SK-N-SH treated with all-trans-retinoic acid at 6 μM for 48 hours (cell line): Measurements from ENCODE around the gene ARL5A.

Experiments used
- ATAC-seq: fragments of 200-7000 bp; cut with Tn5 transposase; 3 replicates; pipeline ENCODE4 v1.9.1; 2020; ENCODE audit warnings: mild to moderate bottlenecking, moderate library complexity
- ARNTL ChIP-seq: fragments of 450-650 bp; formaldehyde crosslinking; IDR thresholded peaks from 2 replicates; pipeline ENCODE4 v1.5.0; 2020; ENCODE audit warnings: low read depth, mild to moderate bottlenecking, moderate library complexity, borderline replicate concordance
- BACH2 ChIP-seq: fragments of 250-450 bp; sonication (Bioruptor Pico); IDR thresholded peaks from 2 replicates; pipeline ENCODE4 v1.9.0; 2021; ENCODE audit warnings: mild to moderate bottlenecking, borderline replicate concordance
- CSDC2 ChIP-seq: fragments of 250-450 bp; sonication (Bioruptor Pico); IDR thresholded peaks from 2 replicates; pipeline ENCODE4 v1.5.0; 2020; ENCODE audit warnings: mild to moderate bottlenecking, moderate library complexity
- CSRNP3 ChIP-seq: fragments of 250-450 bp; sonication (Bioruptor Pico); IDR thresholded peaks from 2 replicates; pipeline ENCODE4 v1.5.1; 2021; ENCODE audit warnings: mild to moderate bottlenecking, moderate library complexity
- ESRRG ChIP-seq: fragments of 250-450 bp; sonication (Bioruptor Pico); IDR thresholded peaks from 2 replicates; pipeline ENCODE4 v1.6.1; 2021; ENCODE audit warnings: mild to moderate bottlenecking
- GLIS3 ChIP-seq: fragments of 250-450 bp; sonication (Bioruptor Pico); IDR thresholded peaks from 2 replicates; pipeline ENCODE4 v1.5.0; 2020; ENCODE audit warnings: mild to moderate bottlenecking, moderate library complexity
- ISL1 ChIP-seq: fragments of 250-450 bp; sonication (Bioruptor Pico); IDR thresholded peaks from 2 replicates; pipeline ENCODE4 v2.1.2; 2022; ENCODE audit warnings: mild to moderate bottlenecking, moderate library complexity
- OSR1 ChIP-seq: fragments of 250-450 bp; sonication (Bioruptor Pico); IDR thresholded peaks from 2 replicates; pipeline ENCODE4 v1.8.0; 2022; ENCODE audit warnings: moderate library complexity, mild to moderate bottlenecking, inconsistent platforms
- PPARA ChIP-seq: fragments of 250-450 bp; sonication (Bioruptor Pico); IDR thresholded peaks from 2 replicates; pipeline ENCODE4 v1.5.0; 2020; ENCODE audit warnings: mild to moderate bottlenecking, borderline replicate concordance
- RARB ChIP-seq: fragments of 250-450 bp; sonication (Bioruptor Pico); IDR thresholded peaks from 2 replicates; pipeline ENCODE4 v1.8.0; 2021; ENCODE audit warnings: mild to moderate bottlenecking, moderate library complexity
- SNAI2 ChIP-seq: fragments of 250-450 bp; sonication (Bioruptor Pico); IDR thresholded peaks from 2 replicates; pipeline ENCODE4 v1.5.0; 2020; ENCODE audit warnings: mild to moderate bottlenecking, moderate library complexity
- TCF4 ChIP-seq: fragments of 250-450 bp; sonication (Bioruptor Pico); IDR thresholded peaks from 2 replicates; pipeline ENCODE4 v1.8.0; 2021; ENCODE audit warnings: mild to moderate bottlenecking, moderate library complexity, borderline replicate concordance
- TOX ChIP-seq: fragments of 250-450 bp; sonication (Bioruptor Pico); IDR thresholded peaks from 2 replicates; pipeline ENCODE4 v1.8.0; 2021; ENCODE audit warnings: mild to moderate bottlenecking, moderate library complexity, borderline replicate concordance
- TSHZ2 ChIP-seq: fragments of 250-450 bp; sonication (Bioruptor Pico); IDR thresholded peaks from 2 replicates; pipeline ENCODE4 v1.5.0; 2020; ENCODE audit warnings: mild to moderate bottlenecking, moderate library complexity
- ZC3H10 ChIP-seq: fragments of 250-450 bp; sonication (Bioruptor Pico); IDR thresholded peaks from 2 replicates; pipeline ENCODE4 v1.5.1; 2021; ENCODE audit warnings: mild to moderate bottlenecking, moderate library complexity
- ZFP3 ChIP-seq: fragments of 250-450 bp; sonication (Bioruptor Pico); IDR thresholded peaks from 2 replicates; pipeline ENCODE4 v1.5.0; 2020; ENCODE audit warnings: mild to moderate bottlenecking, moderate library complexity
- ZFP30 ChIP-seq: fragments of 450-650 bp; formaldehyde crosslinking; IDR thresholded peaks from 2 replicates; pipeline ENCODE4 v1.5.0; 2022; ENCODE audit warnings: mild to moderate bottlenecking, moderate library complexity
- ZNF565 ChIP-seq: fragments of 450-650 bp; formaldehyde crosslinking; conservative IDR thresholded peaks from 2 replicates; pipeline ENCODE4 v1.5.0; 2020; ENCODE audit warnings: low read depth, mild to moderate bottlenecking, moderate library complexity
- ZNF70 ChIP-seq: fragments of 450-650 bp; formaldehyde crosslinking; IDR thresholded peaks from 2 replicates; pipeline ENCODE4 v1.5.0; 2020; ENCODE audit warnings: mild to moderate bottlenecking, moderate library complexity
- ZNF8 ChIP-seq: fragments of 450-650 bp; formaldehyde crosslinking; IDR thresholded peaks from 2 replicates; pipeline ENCODE4 v1.5.0; 2020; ENCODE audit warnings: mild to moderate bottlenecking, moderate library complexity
- TF ChIP-seq, protein P1 (sequence below): fragments of 250-450 bp; sonication (Bioruptor Pico); IDR thresholded peaks from 2 replicates; pipeline ENCODE4 v1.8.0; 2020; ENCODE audit warnings: mild to moderate bottlenecking, moderate library complexity, borderline replicate concordance
- TF ChIP-seq, protein P2 (sequence below): fragments of 250-450 bp; sonication (Bioruptor Pico); IDR thresholded peaks from 2 replicates; pipeline ENCODE4 v1.5.1; 2020; ENCODE audit warnings: low read depth, mild to moderate bottlenecking, moderate library complexity

The ARL5A gene

GRCh38 chr2:151805343-151805742 is 22.9 kb downstream of the ARL5A start (continued):
- TF ChIP-seq CSRNP3, result no peak
- TF ChIP-seq BACH2 (CRISPR knock-in tag), result no peak
- TF ChIP-seq ZNF8, result no peak
- no peak for TF ChIP-seq TOX
- TF ChIP-seq ARNTL (CRISPR knock-in tag), result no peak
- TF ChIP-seq, protein P1, sequence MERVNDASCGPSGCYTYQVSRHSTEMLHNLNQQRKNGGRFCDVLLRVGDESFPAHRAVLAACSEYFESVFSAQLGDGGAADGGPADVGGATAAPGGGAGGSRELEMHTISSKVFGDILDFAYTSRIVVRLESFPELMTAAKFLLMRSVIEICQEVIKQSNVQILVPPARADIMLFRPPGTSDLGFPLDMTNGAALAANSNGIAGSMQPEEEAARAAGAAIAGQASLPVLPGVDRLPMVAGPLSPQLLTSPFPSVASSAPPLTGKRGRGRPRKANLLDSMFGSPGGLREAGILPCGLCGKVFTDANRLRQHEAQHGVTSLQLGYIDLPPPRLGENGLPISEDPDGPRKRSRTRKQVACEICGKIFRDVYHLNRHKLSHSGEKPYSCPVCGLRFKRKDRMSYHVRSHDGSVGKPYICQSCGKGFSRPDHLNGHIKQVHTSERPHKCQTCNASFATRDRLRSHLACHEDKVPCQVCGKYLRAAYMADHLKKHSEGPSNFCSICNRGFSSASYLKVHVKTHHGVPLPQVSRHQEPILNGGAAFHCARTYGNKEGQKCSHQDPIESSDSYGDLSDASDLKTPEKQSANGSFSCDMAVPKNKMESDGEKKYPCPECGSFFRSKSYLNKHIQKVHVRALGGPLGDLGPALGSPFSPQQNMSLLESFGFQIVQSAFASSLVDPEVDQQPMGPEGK (CRISPR knock-in tag), result no peak
- TF ChIP-seq RARB, result no peak
- TF ChIP-seq ZC3H10 (CRISPR knock-in tag), result no peak
- no peak for TF ChIP-seq TCF4 (CRISPR knock-in tag)
- no peak for TF ChIP-seq ZNF70 (CRISPR knock-in tag)
- TF ChIP-seq GLIS3 (CRISPR knock-in tag), result no peak
- TF ChIP-seq CSDC2 (CRISPR knock-in tag), result no peak

GRCh38 chr2:151803811-151804210 is 24.4 kb downstream of the ARL5A start:
- TF ChIP-seq ARNTL (CRISPR knock-in tag) (no peak), ZNF8 (no peak), TCF4 (CRISPR knock-in tag) (no peak), RARB (no peak), TSHZ2 (CRISPR knock-in tag) (no peak), ZFP3 (no peak), ZNF70 (CRISPR knock-in tag) (no peak), PPARA (CRISPR knock-in tag) (no peak), ISL1 (CRISPR knock-in tag) (no peak), OSR1 (CRISPR knock-in tag) (no peak), SNAI2 (CRISPR knock-in tag) (no peak), ZC3H10 (CRISPR knock-in tag) (no peak), ZFP30 (CRISPR knock-in tag) (no peak), ZNF565 (CRISPR knock-in tag) (no peak), GLIS3 (CRISPR knock-in tag) (no peak), CSRNP3 (no peak), ESRRG (no peak), BACH2 (CRISPR knock-in tag) (no peak)
- TF ChIP-seq, protein P2, sequence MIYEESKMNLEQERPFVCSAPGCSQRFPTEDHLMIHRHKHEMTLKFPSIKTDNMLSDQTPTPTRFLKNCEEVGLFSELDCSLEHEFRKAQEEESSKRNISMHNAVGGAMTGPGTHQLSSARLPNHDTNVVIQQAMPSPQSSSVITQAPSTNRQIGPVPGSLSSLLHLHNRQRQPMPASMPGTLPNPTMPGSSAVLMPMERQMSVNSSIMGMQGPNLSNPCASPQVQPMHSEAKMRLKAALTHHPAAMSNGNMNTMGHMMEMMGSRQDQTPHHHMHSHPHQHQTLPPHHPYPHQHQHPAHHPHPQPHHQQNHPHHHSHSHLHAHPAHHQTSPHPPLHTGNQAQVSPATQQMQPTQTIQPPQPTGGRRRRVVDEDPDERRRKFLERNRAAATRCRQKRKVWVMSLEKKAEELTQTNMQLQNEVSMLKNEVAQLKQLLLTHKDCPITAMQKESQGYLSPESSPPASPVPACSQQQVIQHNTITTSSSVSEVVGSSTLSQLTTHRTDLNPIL, result no peak
- TF ChIP-seq, protein P1 (CRISPR knock-in tag), result no peak
- no peak for ATAC-seq
